HUES64 (cell line): ENCODE data around the gene FAM174C.

Experiments
- H3K27ac ChIP-seq: 2 replicates; pipeline ENCODE4 v1.7.0; 2013; ENCODE audit warnings: low read depth, low read length, inconsistent platforms
- H3K27me3 ChIP-seq: 2 replicates; pipeline ENCODE4 v1.6.1; 2013; ENCODE audit warnings: mild to moderate bottlenecking, low read length; ENCODE audit not compliant: insufficient read depth
- H3K36me3 ChIP-seq: 2 replicates; pipeline ENCODE4 v1.6.1; 2013; ENCODE audit warnings: mild to moderate bottlenecking, low read length; ENCODE audit not compliant: insufficient read depth
- H3K4me1 ChIP-seq: 2 replicates; pipeline ENCODE4 v1.6.1; 2013; ENCODE audit warnings: mild to moderate bottlenecking, low read length, moderate library complexity; ENCODE audit not compliant: insufficient read depth
- H3K4me3 ChIP-seq: 2 replicates; pipeline ENCODE4 v1.5.1; 2013; ENCODE audit warnings: mild to moderate bottlenecking, low read length, moderate library complexity
- H3K9ac ChIP-seq: 2 replicates; pipeline ENCODE4 v1.6.1; 2013; ENCODE audit warnings: mild to moderate bottlenecking, low read depth, low read length
- H3K9me3 ChIP-seq: 2 replicates; pipeline ENCODE4 v1.6.1; 2013; ENCODE audit warnings: low read depth, low read length; ENCODE audit not compliant: insufficient read depth
- WGBS: fragments of 150-250, 120-280 bp; methylation state at CpG from one replicate; pipeline ENCODE4 v1.1.7; 2013; ENCODE audit warnings: missing lambda C conversion rate; 5-methylcytosine and 5-hydroxymethylcytosine counted together

FAM174C gene

GRCh38 chr19:1286487-1287353 is 11.4 kb downstream of the FAM174C start:
- no peaks in the 10 kb centered on the region for H3K4me1 ChIP-seq
- H3K36me3 ChIP-seq = no peaks in the 10 kb centered on the region
- H3K27ac ChIP-seq = no peak overlapping the region
- no peaks in the 10 kb centered on the region for H3K9me3 ChIP-seq
- H3K9ac ChIP-seq = peak overlapping the region; percentile 31; the same call in 1 of the 2 replicates
- H3K27me3 ChIP-seq = peaks cover 22% of the 10 kb centered on the region
- H3K4me3 ChIP-seq = peak overlapping the region; percentile 55
- WGBS = 42% methylated on average over 38 of the region's 38 CpGs

- peak overlapping the region; percentile 40; the same call in 1 of the 2 replicates for H3K9ac ChIP-seq
- peak overlapping the region; percentile 55 for H3K4me3 ChIP-seq
- no peaks in the 10 kb centered on the region for H3K9me3 ChIP-seq
- no peaks in the 10 kb centered on the region for H3K36me3 ChIP-seq
- whole genome bisulfite sequencing = 53% methylated on average over 53 of the region's 55 CpGs
- no peak overlapping the region for H3K27ac ChIP-seq
- no peaks in the 10 kb centered on the region for H3K4me1 ChIP-seq
- peaks cover 22% of the 10 kb centered on the region for H3K27me3 ChIP-seq
These were observed 12.3 kb downstream of the FAM174C start for GRCh38 chr19:1287354-1288225.

GRCh38 chr19:1288226-1288612 is 12.9 kb downstream of the FAM174C start:
- Histone ChIP-seq H3K36me3 (no peaks in the 10 kb centered on the region), H3K9ac (no peak overlapping the region), H3K4me1 (no peaks in the 10 kb centered on the region), H3K4me3 (no peak overlapping the region), H3K9me3 (no peaks in the 10 kb centered on the region), H3K27me3 (peaks cover 22% of the 10 kb centered on the region), H3K27ac (no peak overlapping the region)
- WGBS = 90% methylated on average over 18 of the region's 18 CpGs

GRCh38 chr19:1288833-1289685 is 13.7 kb downstream of the FAM174C start:
- no peaks in the 10 kb centered on the region for H3K9me3 ChIP-seq
- H3K27ac ChIP-seq = no peak overlapping the region
- no peak overlapping the region for H3K4me3 ChIP-seq
- 94% methylated on average over 41 of the region's 41 CpGs for WGBS
- H3K9ac ChIP-seq = no peak overlapping the region
- no peaks in the 10 kb centered on the region for H3K36me3 ChIP-seq
- H3K27me3 ChIP-seq = peaks cover 21% of the 10 kb centered on the region
- no peaks in the 10 kb centered on the region for H3K4me1 ChIP-seq

GRCh38 chr19:1289686-1290025 is 14.3 kb downstream of the FAM174C start:
- Histone ChIP-seq H3K4me1 (no peaks in the 10 kb centered on the region), H3K27me3 (peaks cover 18% of the 10 kb centered on the region)

GRCh38 chr19:1290196-1290702 is 14.9 kb downstream of the FAM174C start:
- Histone ChIP-seq H3K27ac (no peak overlapping the region), H3K4me1 (no peaks in the 10 kb centered on the region), H3K9me3 (no peaks in the 10 kb centered on the region), H3K27me3 (peaks cover 16% of the 10 kb centered on the region), H3K4me3 (no peak overlapping the region), H3K9ac (no peak overlapping the region), H3K36me3 (no peaks in the 10 kb centered on the region)
- WGBS = 92% methylated on average over 24 of the region's 24 CpGs

More at GRCh38 chr19:1289686-1290025, 14.3 kb downstream of the FAM174C start:
- H3K9ac ChIP-seq = no peak overlapping the region
- no peak overlapping the region for H3K4me3 ChIP-seq
- H3K27ac ChIP-seq = no peak overlapping the region
- no peaks in the 10 kb centered on the region for H3K36me3 ChIP-seq
- 91% methylated on average over 19 of the region's 19 CpGs for WGBS
- H3K9me3 ChIP-seq = no peaks in the 10 kb centered on the region

- WGBS = 90% methylated on average over 40 of the region's 40 CpGs
- no peak overlapping the region for H3K27ac ChIP-seq
- H3K27me3 ChIP-seq = peaks cover 14% of the 10 kb centered on the region
- no peak overlapping the region for H3K9ac ChIP-seq
- no peak overlapping the region for H3K4me3 ChIP-seq
- no peaks in the 10 kb centered on the region for H3K9me3 ChIP-seq
- H3K36me3 ChIP-seq = no peaks in the 10 kb centered on the region
- no peaks in the 10 kb centered on the region for H3K4me1 ChIP-seq
These were observed 15.6 kb downstream of the FAM174C start for GRCh38 chr19:1290703-1291651.

GRCh38 chr19:1291761-1292418 is 16.6 kb downstream of the FAM174C start:
- Histone ChIP-seq H3K27me3 (peaks cover 8% of the 10 kb centered on the region), H3K36me3 (no peaks in the 10 kb centered on the region), H3K9ac (no peak overlapping the region), H3K4me3 (no peak overlapping the region), H3K9me3 (no peaks in the 10 kb centered on the region), H3K27ac (no peak overlapping the region), H3K4me1 (no peaks in the 10 kb centered on the region)
- WGBS = 80% methylated on average over 25 of the region's 25 CpGs

GRCh38 chr19:1292419-1293151 is 17.3 kb downstream of the FAM174C start:
- no peak overlapping the region for H3K27ac ChIP-seq
- H3K9me3 ChIP-seq = no peaks in the 10 kb centered on the region
- no peak overlapping the region for H3K4me3 ChIP-seq
- no peaks in the 10 kb centered on the region for H3K36me3 ChIP-seq
- no peak overlapping the region for H3K9ac ChIP-seq
- WGBS = 89% methylated on average over 17 of the region's 17 CpGs
- no peaks in the 10 kb centered on the region for H3K4me1 ChIP-seq
- peaks cover 7% of the 10 kb centered on the region for H3K27me3 ChIP-seq
